GM12892 (cell line): ENCODE results near the gene GLA.

Experiments used
- POLR2A ChIP-seq: IDR thresholded peaks from 2 replicates; pipeline ENCODE4 v1.6.1; 2011; ENCODE audit warnings: low read depth, low read length, control low read depth
- POLR2AphosphoS5 ChIP-seq: IDR thresholded peaks from 2 replicates; pipeline ENCODE4 v1.6.1; 2011; ENCODE audit warnings: low read depth, low read length, control low read depth
- TAF1 ChIP-seq: IDR thresholded peaks from 2 replicates; pipeline ENCODE4 v1.6.1; 2011; ENCODE audit warnings: low read depth, mild to moderate bottlenecking, control low read depth, low read length, borderline replicate concordance

GRCh38 chrX:101348452-101349192 is 59.1 kb downstream of the GLA start, which contains the start of gene TIMM8A:
- peak; percentile 87 for TF ChIP-seq POLR2A
- TF ChIP-seq POLR2AphosphoS5, result peak; percentile 90
- no peak for TF ChIP-seq TAF1
